OCI-LY1 (cell line): ENCODE results near the gene RCAN2.

Source experiments
- H2AFZ ChIP-seq: fragments of 200-600 bp; sonication (generic), shearing (Covaris generic); 2 replicates; pipeline ENCODE4 v1.6.0; 2014; ENCODE audit warnings: antibody characterized with exemption, mild to moderate bottlenecking, low read length
- H3F3A ChIP-seq: fragments of 200-600 bp; sonication (generic), shearing (Covaris generic); 2 replicates; pipeline ENCODE4 v1.6.0; 2014; ENCODE audit warnings: mild to moderate bottlenecking, antibody characterized with exemption, low read length, moderate library complexity; ENCODE audit not compliant: insufficient read depth
- H3K27ac ChIP-seq: fragments of 200-600 bp; sonication (generic); 2 replicates; pipeline ENCODE4 v1.5.1; 2014; ENCODE audit warnings: low read length, mixed run types, mild to moderate bottlenecking, low read depth; ENCODE audit not compliant: poor library complexity, severe bottlenecking
- H3K27me3 ChIP-seq: fragments of 200-600 bp; sonication (generic); 2 replicates; pipeline ENCODE4 v1.6.0; 2014; ENCODE audit warnings: antibody characterized with exemption, mild to moderate bottlenecking, low read length, moderate library complexity; ENCODE audit not compliant: insufficient read depth
- H3K36me3 ChIP-seq: fragments of 200-600 bp; sonication (generic); 2 replicates; pipeline ENCODE4 v1.6.1; 2014; ENCODE audit warnings: mild to moderate bottlenecking, antibody characterized with exemption, low read length, moderate library complexity, mixed read lengths; ENCODE audit not compliant: insufficient read depth
- H3K4me1 ChIP-seq: fragments of 200-600 bp; sonication (generic); 2 replicates; pipeline ENCODE4 v1.5.1; 2014; ENCODE audit warnings: mild to moderate bottlenecking, low read length, moderate library complexity; ENCODE audit not compliant: insufficient read depth, severe bottlenecking
- H3K4me2 ChIP-seq: fragments of 200-600 bp; sonication (generic), shearing (Covaris generic); 2 replicates; pipeline ENCODE4 v1.6.1; 2014; ENCODE audit warnings: low read length
- H3K4me3 ChIP-seq: fragments of 200-600 bp; sonication (generic); 2 replicates; pipeline ENCODE4 v1.5.1; 2014; ENCODE audit warnings: low read length, low read depth, mild to moderate bottlenecking, mixed read lengths; ENCODE audit not compliant: poor library complexity, severe bottlenecking
- H3K79me2 ChIP-seq: fragments of 200-600 bp; shearing (Covaris generic); 2 replicates; pipeline ENCODE4 v1.6.1; 2016; ENCODE audit warnings: mixed run types, low read length, mixed read lengths; ENCODE audit not compliant: insufficient read depth
- H3K9ac ChIP-seq: fragments of 200-600 bp; sonication (generic), shearing (Covaris generic); 2 replicates; pipeline ENCODE4 v1.6.1; 2014; ENCODE audit warnings: mild to moderate bottlenecking, low read length, mixed read lengths
- H3K9me2 ChIP-seq: fragments of 200-600 bp; sonication (generic), shearing (Covaris generic); 2 replicates; pipeline ENCODE4 v1.6.1; 2014; ENCODE audit warnings: low read depth, mild to moderate bottlenecking, low read length, mixed read lengths
- H3K9me3 ChIP-seq: fragments of 200-600 bp; shearing (Covaris generic); 2 replicates; pipeline ENCODE4 v1.6.1; 2014; ENCODE audit warnings: low read length, mixed read lengths
- H4K20me1 ChIP-seq: fragments of 200-600 bp; sonication (generic), shearing (Covaris generic); 2 replicates; pipeline ENCODE4 v1.6.0; 2016; ENCODE audit warnings: mild to moderate bottlenecking, low read length; ENCODE audit not compliant: insufficient read depth
- EZH2 ChIP-seq: fragments of 200-600 bp; sonication (generic), shearing (Covaris generic); IDR thresholded peaks from 2 replicates; pipeline ENCODE4 v1.8.0; 2017; ENCODE audit warnings: borderline replicate concordance, mixed run types, mild to moderate bottlenecking, antibody characterized with exemption, low read length, moderate library complexity, mixed read lengths
- TF ChIP-seq, protein P1 (sequence below): fragments of 200-600 bp; sonication (generic), shearing (Covaris generic); IDR thresholded peaks from 2 replicates; pipeline ENCODE4 v1.5.1; 2017; ENCODE audit warnings: mild to moderate bottlenecking, antibody characterized with exemption, low read length, moderate library complexity, mixed read lengths

Gene RCAN2

DNA sequence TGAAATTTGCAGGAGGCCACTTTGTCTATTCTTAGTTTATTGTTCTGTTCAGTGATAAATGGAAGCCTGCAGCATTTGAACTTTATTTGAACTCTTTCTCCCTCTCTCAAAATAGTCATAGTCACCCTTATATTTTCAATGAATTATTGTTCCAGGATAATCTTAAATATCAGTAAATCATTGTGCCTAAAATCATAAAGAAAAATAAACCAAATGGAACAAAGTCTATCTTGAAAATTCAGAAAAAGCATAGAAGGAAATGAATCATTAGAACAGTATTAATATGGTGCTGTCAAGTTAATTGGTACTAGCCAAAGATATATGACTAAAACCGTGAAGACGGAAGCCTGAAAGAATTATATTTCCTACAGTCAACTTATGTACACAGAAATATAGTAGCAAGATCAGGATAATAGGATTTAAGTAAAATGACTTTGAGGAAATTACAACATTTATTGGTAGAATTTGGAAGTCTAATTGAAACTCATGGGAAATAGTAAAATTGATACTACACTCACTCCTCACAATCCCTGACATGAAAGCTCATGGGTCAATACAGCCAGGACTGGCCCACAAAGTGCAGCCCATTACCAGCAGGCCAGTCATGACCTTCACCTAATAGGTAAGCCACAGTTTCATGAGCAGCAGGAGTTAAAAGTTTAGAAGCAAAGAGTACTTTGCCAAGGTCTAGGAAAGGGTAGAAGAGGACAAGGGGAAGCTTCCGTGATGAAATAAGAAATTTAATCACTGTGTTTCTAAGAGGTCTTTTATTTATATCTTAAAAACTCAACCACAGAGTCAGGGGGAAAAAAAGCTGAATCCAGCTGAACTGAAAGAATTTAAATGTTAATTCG, 200.6 kb downstream of the RCAN2 start:
- no peaks in the 10 kb centered on the region for H3K27me3 ChIP-seq
- H2AFZ ChIP-seq = no peak overlapping the region
- no peaks in the 10 kb centered on the region for H3K9me2 ChIP-seq
- no peaks in the 10 kb centered on the region for H4K20me1 ChIP-seq
- no peak overlapping the region for H3K9ac ChIP-seq
- H3K9me3 ChIP-seq = no peaks in the 10 kb centered on the region
- no peaks in the 10 kb centered on the region for H3K36me3 ChIP-seq
- H3F3A ChIP-seq = no peaks in the 10 kb centered on the region
- H3K79me2 ChIP-seq = no peaks in the 10 kb centered on the region
- TF ChIP-seq EZH2 = no peak
- TF ChIP-seq, protein P1, sequence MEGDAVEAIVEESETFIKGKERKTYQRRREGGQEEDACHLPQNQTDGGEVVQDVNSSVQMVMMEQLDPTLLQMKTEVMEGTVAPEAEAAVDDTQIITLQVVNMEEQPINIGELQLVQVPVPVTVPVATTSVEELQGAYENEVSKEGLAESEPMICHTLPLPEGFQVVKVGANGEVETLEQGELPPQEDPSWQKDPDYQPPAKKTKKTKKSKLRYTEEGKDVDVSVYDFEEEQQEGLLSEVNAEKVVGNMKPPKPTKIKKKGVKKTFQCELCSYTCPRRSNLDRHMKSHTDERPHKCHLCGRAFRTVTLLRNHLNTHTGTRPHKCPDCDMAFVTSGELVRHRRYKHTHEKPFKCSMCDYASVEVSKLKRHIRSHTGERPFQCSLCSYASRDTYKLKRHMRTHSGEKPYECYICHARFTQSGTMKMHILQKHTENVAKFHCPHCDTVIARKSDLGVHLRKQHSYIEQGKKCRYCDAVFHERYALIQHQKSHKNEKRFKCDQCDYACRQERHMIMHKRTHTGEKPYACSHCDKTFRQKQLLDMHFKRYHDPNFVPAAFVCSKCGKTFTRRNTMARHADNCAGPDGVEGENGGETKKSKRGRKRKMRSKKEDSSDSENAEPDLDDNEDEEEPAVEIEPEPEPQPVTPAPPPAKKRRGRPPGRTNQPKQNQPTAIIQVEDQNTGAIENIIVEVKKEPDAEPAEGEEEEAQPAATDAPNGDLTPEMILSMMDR = no peak
- H3K27ac ChIP-seq = no peak overlapping the region
- H3K4me2 ChIP-seq = no peak overlapping the region
- no peak overlapping the region for H3K4me3 ChIP-seq
- no peaks in the 10 kb centered on the region for H3K4me1 ChIP-seq

DNA sequence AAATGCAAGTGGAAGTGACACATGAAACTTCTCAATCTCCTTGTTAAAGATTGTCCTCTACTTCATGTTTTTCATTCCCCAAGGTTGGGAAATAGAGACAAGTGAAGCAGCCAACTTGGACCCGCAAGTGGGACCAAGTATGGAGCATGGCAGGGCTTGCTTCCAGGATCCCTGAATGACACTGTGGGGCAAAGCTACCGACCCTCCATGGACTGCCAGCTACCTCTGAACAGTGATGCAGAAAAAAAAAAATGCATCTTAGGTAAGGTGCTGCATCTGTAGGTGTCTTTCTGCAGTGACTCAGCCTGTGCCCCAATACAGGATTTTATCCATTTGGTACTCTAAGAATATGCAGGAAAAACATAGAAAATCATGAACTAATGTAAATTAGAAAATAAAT, 201.4 kb downstream of the RCAN2 start:
- TF ChIP-seq EZH2 = no peak
- TF ChIP-seq, protein P1 = no peak
- Histone ChIP-seq H3K36me3 (no peaks in the 10 kb centered on the region), H2AFZ (no peak overlapping the region), H3K4me3 (no peak overlapping the region), H3K9me2 (no peaks in the 10 kb centered on the region), H4K20me1 (no peaks in the 10 kb centered on the region), H3K79me2 (no peaks in the 10 kb centered on the region), H3K27me3 (no peaks in the 10 kb centered on the region), H3K9me3 (no peaks in the 10 kb centered on the region), H3K4me2 (no peak overlapping the region), H3K9ac (no peak overlapping the region), H3K4me1 (no peaks in the 10 kb centered on the region), H3F3A (no peaks in the 10 kb centered on the region), H3K27ac (no peak overlapping the region)

DNA sequence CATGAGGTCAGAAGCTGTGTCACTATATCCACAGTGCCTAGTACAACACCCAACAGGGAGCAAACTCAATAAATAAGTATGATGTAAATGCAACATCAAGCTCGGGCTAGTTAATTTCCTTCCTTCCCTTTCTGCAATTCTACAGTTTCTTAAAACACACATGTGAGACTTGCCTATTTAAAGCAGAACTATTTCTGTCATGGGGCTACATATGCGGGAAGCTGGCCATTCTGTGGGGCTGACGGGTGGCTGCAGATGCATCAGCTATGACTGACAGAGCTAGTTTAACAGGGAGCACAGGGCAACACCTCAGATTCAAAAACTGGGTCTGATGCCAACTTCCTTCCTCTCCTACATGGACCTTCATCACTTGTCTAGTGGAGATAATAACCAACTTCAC, 202.4 kb downstream of the RCAN2 start:
- Histone ChIP-seq H3K79me2 (no peaks in the 10 kb centered on the region), H3K4me3 (no peak overlapping the region), H3K4me1 (no peaks in the 10 kb centered on the region), H3K27ac (no peak overlapping the region), H4K20me1 (no peaks in the 10 kb centered on the region), H3F3A (no peaks in the 10 kb centered on the region), H3K4me2 (no peak overlapping the region), H2AFZ (no peak overlapping the region), H3K9ac (no peak overlapping the region), H3K27me3 (no peaks in the 10 kb centered on the region), H3K9me2 (no peaks in the 10 kb centered on the region), H3K36me3 (no peaks in the 10 kb centered on the region), H3K9me3 (no peaks in the 10 kb centered on the region)
- no peak for TF ChIP-seq EZH2
- TF ChIP-seq, protein P1 = no peak
